Ishikawa (cell line): Measurements from ENCODE around the gene UBE2D4.

Experiments used
- CEBPB ChIP-seq: IDR thresholded peaks from 2 replicates; pipeline ENCODE4 v1.6.1; 2012
- CREB1 ChIP-seq: IDR thresholded peaks from 2 replicates; pipeline ENCODE4 v1.6.1; 2012; ENCODE audit warnings: low read depth
- EGR1 ChIP-seq: IDR thresholded peaks from 2 replicates; pipeline ENCODE4 v1.6.1; 2012
- EP300 ChIP-seq: IDR thresholded peaks from 2 replicates; pipeline ENCODE4 v1.6.1; 2012; ENCODE audit warnings: borderline replicate concordance
- FOXM1 ChIP-seq: IDR thresholded peaks from 2 replicates; pipeline ENCODE4 v1.6.1; 2012; ENCODE audit warnings: low read depth, borderline replicate concordance
- MAX ChIP-seq: IDR thresholded peaks from 2 replicates; pipeline ENCODE4 v1.6.1; 2012
- NFIC ChIP-seq: IDR thresholded peaks from 2 replicates; pipeline ENCODE4 v1.6.1; 2012
- RAD21 ChIP-seq: IDR thresholded peaks from 2 replicates; pipeline ENCODE4 v1.6.1; 2012; ENCODE audit warnings: low read depth
- REST ChIP-seq: IDR thresholded peaks from 2 replicates; pipeline ENCODE4 v1.6.1; 2012; ENCODE audit warnings: low read depth, mild to moderate bottlenecking
- TAF1 ChIP-seq: IDR thresholded peaks from 2 replicates; pipeline ENCODE4 v1.6.1; 2012; ENCODE audit warnings: low read depth, mild to moderate bottlenecking
- TCF12 ChIP-seq: IDR thresholded peaks from 2 replicates; pipeline ENCODE4 v1.6.1; 2012; ENCODE audit warnings: low read depth
- TEAD4 ChIP-seq: IDR thresholded peaks from 2 replicates; pipeline ENCODE4 v1.6.1; 2012
- USF1 ChIP-seq: IDR thresholded peaks from 2 replicates; pipeline ENCODE4 v1.6.1; 2012
- YY1 ChIP-seq: IDR thresholded peaks from 2 replicates; pipeline ENCODE4 v1.6.1; 2012; ENCODE audit warnings: low read depth
- ZBTB7A ChIP-seq: IDR thresholded peaks from 2 replicates; pipeline ENCODE4 v1.6.1; 2012; ENCODE audit warnings: low read depth

The UBE2D4 gene

GRCh38 chr7:43933902-43934560 is 7.8 kb downstream of the UBE2D4 start:
- no peak for TF ChIP-seq EGR1
- TF ChIP-seq TAF1, result no peak
- TF ChIP-seq MAX, result no peak
- no peak for TF ChIP-seq USF1
- TF ChIP-seq YY1, result no peak
- no peak for TF ChIP-seq CEBPB
- TF ChIP-seq TEAD4, result no peak
- TF ChIP-seq EP300, result no peak
- no peak for TF ChIP-seq NFIC
- TF ChIP-seq FOXM1, result no peak
- TF ChIP-seq CREB1, result no peak
- TF ChIP-seq TCF12, result no peak
- no peak for TF ChIP-seq RAD21
- no peak for TF ChIP-seq ZBTB7A

GRCh38 chr7:43937444-43937843 is 11.2 kb downstream of the UBE2D4 start:
- no peak for TF ChIP-seq YY1
- no peak for TF ChIP-seq FOXM1
- TF ChIP-seq ZBTB7A, result no peak
- TF ChIP-seq EGR1, result no peak
- no peak for TF ChIP-seq EP300
- no peak for TF ChIP-seq CEBPB
- no peak for TF ChIP-seq RAD21
- no peak for TF ChIP-seq REST
- no peak for TF ChIP-seq USF1
- TF ChIP-seq NFIC, result no peak
- TF ChIP-seq CREB1, result no peak
- TF ChIP-seq TAF1, result no peak
- no peak for TF ChIP-seq TCF12
- TF ChIP-seq TEAD4, result no peak
- TF ChIP-seq MAX, result no peak

- TF ChIP-seq TEAD4, result no peak
These were observed 12.8 kb downstream of the UBE2D4 start for GRCh38 chr7:43938892-43939482.

GRCh38 chr7:43942250-43942649 is 16.0 kb downstream of the UBE2D4 start:
- TF ChIP-seq TCF12 (no peak), EP300 (no peak), ZBTB7A (no peak), NFIC (no peak), TAF1 (no peak), REST (no peak), TEAD4 (no peak), USF1 (no peak), YY1 (no peak), CEBPB (no peak), RAD21 (no peak), MAX (no peak), FOXM1 (no peak), CREB1 (no peak), EGR1 (no peak)

GRCh38 chr7:43942997-43943396 is 16.8 kb downstream of the UBE2D4 start:
- TF ChIP-seq NFIC (no peak), MAX (no peak), YY1 (no peak), RAD21 (peak; percentile 32), FOXM1 (no peak), REST (no peak)
